Esophagus muscularis mucosa (tissue), 4 donors: ENCODE measurements around the gene FBLIM1. TPM values are rescaled to one million over a fixed set of nuclear protein-coding genes. Genes with fewer than 3 reads are reported as not detected.

Source experiments
- DNase-seq: peaks from one replicate; pipeline ENCODE4 v3.0.0-alpha.2; 2017; ENCODE audit errors: extremely low spot score
- H3K27ac ChIP-seq, 4 donors: fragments of 200-600 bp; sonication (generic); replicated peaks in 1 of 4; 1 replicate in 3 of 4; 2 replicates in 1 of 4; pipeline ENCODE4 v1.5.1; 2016 to 2019; ENCODE audit warnings: mild to moderate bottlenecking in 1 of 4
- H3K27me3 ChIP-seq, 4 donors: fragments of 200-600 bp; sonication (generic); one replicate each; pipeline versions ENCODE4 v1.5.1 to v1.6.0; 2016 to 2019
- H3K36me3 ChIP-seq, 4 donors: fragments of 200-600 bp; sonication (generic); one replicate each; pipeline ENCODE4 v1.5.1; 2016 to 2019
- H3K4me1 ChIP-seq, 4 donors: fragments of 200-600 bp; sonication (generic); one replicate each; pipeline ENCODE4 v1.5.1; 2016 to 2019
- H3K4me3 ChIP-seq, 4 donors: fragments of 200-600 bp; sonication (generic); 1 replicate in 2 of 4; 2 replicates in 2 of 4; pipeline ENCODE4 v1.5.1; 2016 to 2019; ENCODE audit warnings: mild to moderate bottlenecking in 4 of 4, moderate library complexity in 1 of 4
- H3K9me3 ChIP-seq, 4 donors: fragments of 200-600 bp; sonication (generic); 1 replicate in 3 of 4; 2 replicates in 1 of 4; pipeline ENCODE4 v1.5.1; 2016 to 2019
- CTCF ChIP-seq, 3 experiments: fragments of 200-600 bp in 2 of 3; fragments of 450-650 bp in 1 of 3; sonication (generic) in 2 of 3; IDR thresholded peaks; one replicate each; pipeline ENCODE4 v1.5.1; 2017 to 2019; ENCODE audit warnings: antibody characterized with exemption in 3 of 3, mild to moderate bottlenecking in 2 of 3, moderate library complexity in 1 of 3
- EP300 ChIP-seq: sonication (generic); formaldehyde crosslinking; IDR thresholded peaks from one replicate; pipeline ENCODE4 v1.6.1; 2017; ENCODE audit warnings: antibody characterized with exemption
- POLR2A ChIP-seq: fragments of 450-650 bp; IDR thresholded peaks from one replicate; pipeline ENCODE4 v1.6.1; 2017; ENCODE audit warnings: antibody characterized with exemption, moderate library complexity, mild to moderate bottlenecking, low read depth
- POLR2AphosphoS5 ChIP-seq, 2 donors: sonication (generic); formaldehyde crosslinking; IDR thresholded peaks; one replicate each; pipeline ENCODE4 v1.6.1; 2017; ENCODE audit warnings: antibody characterized with exemption in 2 of 2
- WGBS: methylation state at CpG from one replicate; pipeline ENCODE4 v1.1.5; 2018; 5-methylcytosine and 5-hydroxymethylcytosine counted together
- intact Hi-C: fragments of 100-400 bp; cut with DNase I; formaldehyde crosslinking; loops from one replicate; pipeline ENCODE4 v1.15.1; 2023
- total RNA-seq, 4 donors: library from RNA; depleted of rRNA; stranded (reverse); fragments of >200 nt; gene quantifications; one replicate each; pipeline versions ENCODE4 v1.1.0 to v1.2.1, GENCODE V29; 2016

Gene FBLIM1
- total RNA-seq, 4 donors from 2014 or later = 44.9 to 115 (median 71.8) TPM

GRCh38 chr1:15730423-15730822 is 28.2 kb upstream of the FBLIM1 start:
- Histone ChIP-seq H3K4me3 (no peak overlapping the region), H3K4me1 (peaks cover 0 to 7% (median 4%) of the 10 kb centered on the region in 4 donors), H3K36me3 (peaks cover 77 to 100% (median 99%) of the 10 kb centered on the region in 4 donors), H3K9me3 (no peaks in the 10 kb centered on the region), H3K27me3 (no peaks in the 10 kb centered on the region), H3K27ac (no peak overlapping the region)
- 94% methylated on average over 10 of the region's 16 CpGs for WGBS
- TF ChIP-seq EP300 (no peak), POLR2A (no peak), POLR2AphosphoS5 (IDR thresholded peaks at IDR 0.05) (no peak), CTCF (IDR thresholded peaks at IDR 0.05) (no peak)
- intact Hi-C loops = no loop called here
- no peak for DNase-seq

- peaks cover 74 to 96% (median 94%) of the 10 kb centered on the region in 4 donors for H3K36me3 ChIP-seq
- no peaks in the 10 kb centered on the region for H3K27me3 ChIP-seq
- intact Hi-C loops = no loop called here
- H3K4me3 ChIP-seq = no peak overlapping the region
- peaks cover 5 to 12% (median 9%) of the 10 kb centered on the region in 4 donors for H3K4me1 ChIP-seq
- no peak overlapping the region for H3K27ac ChIP-seq
- no peak for DNase-seq
- no peaks in the 10 kb centered on the region for H3K9me3 ChIP-seq
- 100% methylated on average over 7 of the region's 16 CpGs for WGBS
- TF ChIP-seq POLR2A (no peak), EP300 (no peak), POLR2AphosphoS5 (IDR thresholded peaks at IDR 0.05) (no peak), CTCF (IDR thresholded peaks at IDR 0.05) (no peak)
Observed at GRCh38 chr1:15730936-15731335, 27.7 kb upstream of the FBLIM1 start.

- H3K9me3 ChIP-seq = no peaks in the 10 kb centered on the region
- TF ChIP-seq CTCF (IDR thresholded peaks at IDR 0.05) = no peak
- TF ChIP-seq POLR2AphosphoS5 (IDR thresholded peaks at IDR 0.05) = no peak
- TF ChIP-seq EP300 = no peak
- TF ChIP-seq POLR2A = no peak
- H3K36me3 ChIP-seq = peaks cover 64 to 86% (median 83%) of the 10 kb centered on the region in 4 donors
- peaks cover 12 to 23% (median 17%) of the 10 kb centered on the region in 4 donors for H3K4me1 ChIP-seq
- H3K27ac ChIP-seq = no peak overlapping the region
- H3K4me3 ChIP-seq = no peak overlapping the region
- H3K27me3 ChIP-seq = no peaks in the 10 kb centered on the region
- intact Hi-C loops = no loop called here
- 90% methylated on average over 27 of the region's 39 CpGs for WGBS
- DNase-seq = no peak
Observed at GRCh38 chr1:15731735-15732685, 26.6 kb upstream of the FBLIM1 start.

GRCh38 chr1:15732686-15733081 is 25.9 kb upstream of the FBLIM1 start:
- Histone ChIP-seq H3K27me3 (no peaks in the 10 kb centered on the region), H3K9me3 (no peaks in the 10 kb centered on the region), H3K4me1 (peaks cover 12 to 24% (median 17%) of the 10 kb centered on the region in 4 donors), H3K4me3 (no peak overlapping the region), H3K36me3 (peaks cover 58 to 79% (median 77%) of the 10 kb centered on the region in 4 donors), H3K27ac (no peak overlapping the region)
- no peak for DNase-seq
- intact Hi-C loops = no loop called here
- TF ChIP-seq POLR2A = no peak
- 68% methylated on average over 5 of the region's 7 CpGs for WGBS

- Histone ChIP-seq H3K4me1 (peaks cover 12 to 27% (median 20%) of the 10 kb centered on the region in 4 donors), H3K27ac (no peak overlapping the region), H3K4me3 (no peak overlapping the region), H3K36me3 (peaks cover 52 to 73% (median 71%) of the 10 kb centered on the region in 4 donors), H3K27me3 (no peaks in the 10 kb centered on the region), H3K9me3 (no peaks in the 10 kb centered on the region)
- WGBS = 91% methylated on average over 5 of the region's 11 CpGs
- DNase-seq = no peak
- intact Hi-C loops = no loop called here
- TF ChIP-seq EP300 (no peak), CTCF (IDR thresholded peaks at IDR 0.05) (no peak), POLR2A (no peak), POLR2AphosphoS5 (IDR thresholded peaks at IDR 0.05) (no peak)
Observed at GRCh38 chr1:15733218-15733725, 25.3 kb upstream of the FBLIM1 start.
